Measurements from ENCODE around the gene FARS2. TPM values are rescaled to one million over a fixed set of nuclear protein-coding genes. Genes with fewer than 3 reads are reported as not detected.
"Not testable (repeated sequence)": the region's sequence is repeated elsewhere in the genome, so short reads cannot be mapped to it uniquely, and the experiment has no call there.

FARS2 gene
- total RNA-seq, 1 donor from 2014 or later: 11.6 TPM

DNA sequence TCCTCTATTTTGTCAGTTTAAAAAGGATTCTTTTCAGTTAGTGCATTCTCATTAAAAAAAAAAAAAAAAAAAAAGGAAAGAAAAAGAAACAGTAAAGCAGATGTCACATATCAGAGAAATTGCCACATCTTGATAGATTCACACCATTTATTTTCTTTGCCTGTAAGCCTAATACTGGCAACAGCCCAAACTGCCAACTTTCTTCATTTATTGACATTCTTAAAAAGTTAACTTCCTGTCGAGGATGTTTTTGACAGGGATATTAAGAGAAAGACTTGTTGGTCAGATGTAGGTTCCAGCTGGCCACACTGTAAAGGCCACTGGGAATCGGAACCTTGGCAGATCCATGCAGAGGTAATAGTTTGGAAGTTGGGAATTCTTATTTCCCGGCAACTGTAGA lies 412.8 kb downstream of the FARS2 start:
- no peak for DNase-seq (ENCODE audit: extremely low read depth, low read depth, low spot score)

DNA sequence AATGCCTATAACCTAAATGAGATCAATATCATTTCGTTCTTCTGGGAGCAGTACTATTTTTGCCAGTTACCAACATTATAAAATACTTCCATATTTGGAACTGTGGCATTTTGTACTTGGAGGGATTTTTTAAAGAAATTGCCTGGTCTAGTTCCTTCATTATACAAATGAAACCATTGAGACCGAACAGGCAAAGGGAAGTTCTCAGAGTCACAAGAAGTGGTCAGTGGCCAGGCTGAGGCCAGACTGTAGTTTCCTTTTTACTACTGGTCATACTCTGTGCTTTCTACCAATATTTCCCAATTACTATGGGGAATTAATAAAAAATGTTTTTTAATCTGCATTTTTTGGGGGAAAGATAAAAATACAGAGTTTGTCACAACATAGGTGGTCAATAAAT lies 413.4 kb downstream of the FARS2 start:
- no peak for DNase-seq (ENCODE audit: extremely low read depth, low read depth, low spot score)

DNA sequence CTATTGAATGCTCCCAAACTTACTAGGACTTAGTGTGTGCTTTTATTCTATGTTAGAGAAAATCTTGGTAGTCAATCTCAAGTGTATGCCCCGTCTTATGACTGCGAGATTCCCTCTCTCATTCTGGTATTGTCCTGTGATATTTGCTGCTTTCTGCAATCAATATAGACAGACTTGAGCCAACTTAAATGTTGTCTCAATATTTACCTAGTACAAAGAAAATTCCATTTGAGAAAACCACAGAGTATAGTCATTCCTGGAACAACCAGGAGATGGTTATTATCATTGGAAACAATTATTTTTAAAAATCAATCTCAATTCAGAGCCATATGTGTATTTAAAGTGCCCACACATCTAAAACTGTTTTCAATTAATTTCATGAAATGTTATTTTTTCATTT lies 415.4 kb downstream of the FARS2 start:
- DNase-seq (ENCODE audit: extremely low read depth, low read depth, low spot score): no peak

DNA sequence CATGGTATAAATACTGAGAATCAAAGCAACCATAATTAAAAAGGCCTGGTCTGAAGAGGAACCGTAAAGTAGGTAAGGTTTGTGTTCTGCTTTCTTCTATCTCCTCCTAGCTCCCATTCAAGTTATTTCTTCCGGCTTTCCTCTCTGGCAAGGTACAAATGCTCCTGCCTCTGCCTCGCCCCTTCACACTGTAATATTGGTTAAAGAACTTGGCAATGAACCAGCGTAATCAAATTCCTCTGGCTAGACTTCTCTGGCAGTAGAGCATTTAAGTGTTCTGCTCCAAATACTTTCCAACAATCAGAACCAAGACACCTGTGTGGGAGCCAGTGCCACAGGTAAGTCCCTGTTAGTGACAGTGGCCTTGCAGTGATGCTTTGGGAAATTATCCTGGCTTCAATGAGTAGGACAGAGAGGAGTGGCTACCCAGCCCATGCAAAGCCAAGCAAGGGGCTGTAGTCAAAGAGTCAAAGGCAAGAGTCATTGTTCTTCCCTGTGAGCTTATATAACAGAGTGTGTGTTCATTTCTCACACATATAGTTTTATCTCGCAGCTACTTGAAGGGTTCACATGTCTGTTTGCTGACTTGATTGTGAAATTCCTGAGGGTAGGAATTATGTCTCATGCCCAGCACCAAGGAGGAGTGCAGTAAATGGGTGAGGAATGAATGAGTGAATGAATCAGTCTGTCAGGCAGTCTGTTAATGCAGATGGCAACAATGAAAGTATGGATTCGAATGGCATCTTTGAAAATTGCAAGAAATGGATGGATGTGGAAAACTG lies 416.1 kb downstream of the FARS2 start:
- no peak for DNase-seq (ENCODE audit: extremely low read depth, low read depth, low spot score)

DNA sequence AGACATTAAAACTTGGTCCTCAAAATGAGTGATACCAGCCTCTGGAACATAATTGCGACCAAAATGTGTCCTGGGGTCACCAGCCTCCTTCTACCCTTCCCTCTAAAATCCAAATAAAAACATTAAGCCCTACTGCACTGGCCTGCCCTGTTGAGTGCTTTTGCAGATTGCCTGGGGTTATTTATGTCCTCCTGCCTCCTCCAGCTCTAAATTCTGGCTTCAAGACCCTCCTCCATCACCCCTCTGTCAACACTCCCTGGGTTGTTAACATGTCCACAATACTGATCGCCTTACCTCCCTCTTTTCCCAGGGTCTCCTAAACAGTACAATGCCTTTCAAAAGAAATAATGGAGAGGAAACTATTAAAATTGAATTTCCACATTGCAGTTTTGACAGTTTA lies 418.0 kb downstream of the FARS2 start:
- no peak for DNase-seq (ENCODE audit: extremely low read depth, low read depth, low spot score)

DNA sequence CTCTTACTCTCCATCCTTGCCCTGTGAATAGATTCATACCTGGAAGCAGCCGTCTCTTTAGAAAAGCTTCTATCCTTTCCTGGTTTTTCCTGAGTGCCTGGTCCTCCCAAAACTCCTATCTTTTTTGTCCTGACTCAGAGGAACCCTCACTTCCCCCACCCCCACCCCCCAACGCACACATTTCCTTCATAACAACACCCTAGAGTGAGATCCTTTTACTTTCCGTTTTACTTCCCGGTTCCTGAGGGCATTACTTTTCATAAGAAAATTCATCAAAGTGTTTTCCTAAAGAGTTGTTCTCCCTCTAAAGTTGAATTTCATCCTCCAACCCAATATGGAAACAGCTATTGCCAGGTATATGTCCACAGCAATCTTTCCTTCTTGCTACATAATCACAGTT lies 418.4 kb downstream of the FARS2 start:
- DNase-seq (ENCODE audit: extremely low read depth, low read depth, low spot score): no peak

DNA sequence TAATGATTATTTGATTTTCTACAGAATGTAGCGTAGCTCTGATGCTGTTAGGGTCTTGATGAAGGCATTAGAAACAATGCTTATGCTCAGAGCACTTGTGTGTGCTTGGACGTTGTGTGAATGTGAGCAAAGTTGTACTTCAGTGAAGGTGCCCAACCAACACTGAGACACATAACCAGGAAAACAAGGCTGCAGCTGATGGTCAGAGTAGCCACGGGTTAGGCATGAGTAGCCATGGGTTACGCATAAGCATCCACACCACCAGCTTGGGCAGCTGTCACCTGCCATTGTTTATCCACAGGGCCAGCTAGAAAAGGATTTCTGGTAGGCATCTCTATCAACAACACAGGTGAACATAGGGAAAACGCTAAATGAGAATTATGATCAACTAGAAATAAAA lies 418.8 kb downstream of the FARS2 start:
- DNase-seq (ENCODE audit: extremely low read depth, low read depth, low spot score): no peak

DNA sequence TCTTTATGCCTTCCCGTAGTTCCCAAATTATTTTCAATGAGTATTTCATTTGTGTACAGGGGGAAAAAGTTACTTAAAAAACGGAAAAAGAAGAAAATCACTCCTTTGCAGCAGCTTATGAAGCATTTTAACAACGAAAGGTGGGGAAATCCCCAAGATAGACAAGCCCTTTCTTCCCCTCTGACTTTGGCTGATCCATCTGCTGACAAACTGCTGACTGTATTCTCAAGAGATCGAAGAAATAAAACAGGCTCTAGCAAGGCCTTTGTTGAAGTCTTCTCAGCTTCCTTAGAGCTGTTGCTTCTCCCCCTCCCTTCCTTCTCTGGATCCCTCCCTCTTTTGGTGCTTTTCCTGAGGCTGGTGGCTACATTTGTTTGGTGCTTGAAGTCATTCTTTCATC lies 420.2 kb downstream of the FARS2 start:
- DNase-seq (ENCODE audit: extremely low read depth, low read depth, low spot score): no peak

DNA sequence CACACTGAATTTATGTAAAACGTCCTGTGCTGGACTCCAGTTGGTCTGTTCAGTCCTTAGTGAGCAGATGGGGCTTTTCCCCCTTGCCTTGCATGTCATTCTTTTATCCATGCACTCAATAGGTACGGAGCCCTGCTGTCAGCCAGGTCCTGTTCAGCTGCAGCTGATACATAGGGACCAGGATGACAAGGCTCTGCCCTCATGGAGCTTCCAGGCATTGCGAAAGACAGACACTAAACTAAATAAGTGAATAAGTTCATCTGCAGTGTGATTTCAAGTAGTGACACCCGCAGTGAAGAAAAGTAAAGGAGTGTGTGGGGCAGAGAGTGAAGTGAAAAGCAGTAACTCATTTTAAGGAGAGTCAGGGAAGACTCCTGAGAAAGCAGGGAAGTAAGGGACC lies 421.2 kb downstream of the FARS2 start:
- no peak for DNase-seq (ENCODE audit: extremely low read depth, low read depth, low spot score)

DNA sequence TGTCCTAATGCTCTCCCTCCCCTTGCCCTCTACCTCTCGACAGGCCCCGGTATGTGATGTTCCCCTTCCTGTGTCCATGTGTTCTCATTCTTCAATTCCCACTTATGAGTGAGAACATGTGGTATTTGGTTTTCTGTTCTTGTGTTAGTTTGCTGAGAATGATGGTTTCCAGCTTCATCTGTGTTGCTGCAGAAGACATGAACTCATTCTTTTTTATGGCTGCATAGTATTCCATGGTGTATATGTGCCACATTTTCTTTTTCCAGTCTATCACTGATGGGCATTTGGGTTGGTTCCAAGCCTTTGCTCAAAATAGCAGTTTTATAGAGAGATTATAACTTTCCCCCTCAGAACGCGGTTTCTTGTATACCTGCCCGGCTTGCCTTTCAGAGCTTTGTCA lies 422.4 kb downstream of the FARS2 start:
- DNase-seq (ENCODE audit: extremely low read depth, low read depth, low spot score): not testable (repeated sequence)

DNA sequence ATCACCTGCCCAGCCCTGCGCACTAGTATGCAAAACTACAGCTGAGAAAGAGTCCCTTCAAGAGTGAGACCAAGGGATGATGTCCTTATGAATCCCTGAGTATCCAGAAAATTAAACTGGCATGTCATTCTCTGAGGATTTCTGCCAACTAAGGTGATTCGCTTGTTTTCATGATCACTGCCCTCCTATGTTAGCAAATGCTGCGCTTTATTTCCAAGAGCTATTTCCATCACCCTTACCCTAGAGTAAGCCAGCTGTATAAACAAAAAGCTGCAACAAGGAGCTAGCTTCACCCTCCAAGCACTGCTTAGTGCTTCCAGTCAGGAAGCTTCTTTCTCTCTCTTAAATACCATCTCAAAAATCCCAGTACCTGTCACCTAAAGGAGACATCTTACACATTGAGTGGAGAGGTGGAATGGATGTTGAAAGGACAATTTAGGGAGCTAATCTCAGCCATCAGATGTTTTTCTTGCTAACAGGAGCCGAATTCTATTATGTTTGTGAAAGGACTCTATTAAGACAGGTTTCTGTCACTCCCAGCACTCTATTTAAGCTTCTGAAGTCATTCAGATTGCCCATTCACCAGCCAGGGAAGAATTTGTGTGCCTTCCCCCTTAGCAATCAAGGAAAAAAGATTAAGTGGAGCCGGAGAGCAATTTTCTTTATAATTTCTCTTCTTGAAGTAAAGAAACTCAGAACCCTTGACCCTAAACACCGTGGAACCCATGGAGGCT lies 423.2 kb downstream of the FARS2 start:
- no peak for DNase-seq (ENCODE audit: extremely low read depth, low read depth, low spot score)

DNA sequence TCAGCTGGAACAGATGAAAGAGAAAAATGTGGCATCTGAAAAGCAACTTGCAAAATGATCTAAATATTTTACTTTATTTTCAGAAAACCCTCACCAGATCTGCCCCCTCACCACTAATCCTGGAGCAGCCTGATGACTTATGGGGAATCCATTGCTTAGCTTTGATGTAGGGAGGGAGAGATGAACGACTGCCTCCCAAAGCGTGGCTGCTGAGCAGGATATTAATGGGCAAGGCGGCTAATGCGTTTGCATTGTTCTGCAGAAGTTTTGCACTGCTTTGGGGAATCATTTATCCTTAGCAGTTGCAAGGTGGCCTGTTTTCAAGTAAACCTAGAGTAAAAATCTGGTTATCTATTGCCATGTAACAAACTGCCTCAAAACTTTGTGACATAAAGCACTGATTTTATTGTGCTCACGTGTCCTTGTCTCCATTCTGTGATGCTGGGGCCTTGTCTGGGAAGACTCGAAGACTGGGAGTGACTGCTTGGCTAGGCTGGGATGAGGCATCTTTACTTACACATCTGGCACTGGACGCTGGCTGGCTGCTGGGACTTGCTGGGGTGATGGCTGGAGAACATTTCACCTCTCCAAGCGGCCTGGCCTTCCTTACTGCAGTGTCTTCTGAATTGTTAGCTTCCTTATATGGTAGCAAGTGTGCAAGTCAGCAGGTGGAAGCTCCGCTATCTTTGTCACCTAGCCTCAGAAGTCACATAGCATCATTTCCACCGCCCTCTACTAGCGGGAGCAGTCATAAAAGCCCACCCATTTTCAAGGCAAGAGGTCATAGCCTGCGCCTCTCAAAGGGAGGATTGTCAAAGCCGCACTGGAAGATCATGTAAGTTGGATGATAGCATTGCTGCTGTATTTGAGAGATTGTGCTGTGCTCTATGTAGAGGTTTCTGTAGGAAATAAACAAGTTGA lies 432.2 kb downstream of the FARS2 start:
- DNase-seq (ENCODE audit: extremely low read depth, low read depth, low spot score): no peak

DNA sequence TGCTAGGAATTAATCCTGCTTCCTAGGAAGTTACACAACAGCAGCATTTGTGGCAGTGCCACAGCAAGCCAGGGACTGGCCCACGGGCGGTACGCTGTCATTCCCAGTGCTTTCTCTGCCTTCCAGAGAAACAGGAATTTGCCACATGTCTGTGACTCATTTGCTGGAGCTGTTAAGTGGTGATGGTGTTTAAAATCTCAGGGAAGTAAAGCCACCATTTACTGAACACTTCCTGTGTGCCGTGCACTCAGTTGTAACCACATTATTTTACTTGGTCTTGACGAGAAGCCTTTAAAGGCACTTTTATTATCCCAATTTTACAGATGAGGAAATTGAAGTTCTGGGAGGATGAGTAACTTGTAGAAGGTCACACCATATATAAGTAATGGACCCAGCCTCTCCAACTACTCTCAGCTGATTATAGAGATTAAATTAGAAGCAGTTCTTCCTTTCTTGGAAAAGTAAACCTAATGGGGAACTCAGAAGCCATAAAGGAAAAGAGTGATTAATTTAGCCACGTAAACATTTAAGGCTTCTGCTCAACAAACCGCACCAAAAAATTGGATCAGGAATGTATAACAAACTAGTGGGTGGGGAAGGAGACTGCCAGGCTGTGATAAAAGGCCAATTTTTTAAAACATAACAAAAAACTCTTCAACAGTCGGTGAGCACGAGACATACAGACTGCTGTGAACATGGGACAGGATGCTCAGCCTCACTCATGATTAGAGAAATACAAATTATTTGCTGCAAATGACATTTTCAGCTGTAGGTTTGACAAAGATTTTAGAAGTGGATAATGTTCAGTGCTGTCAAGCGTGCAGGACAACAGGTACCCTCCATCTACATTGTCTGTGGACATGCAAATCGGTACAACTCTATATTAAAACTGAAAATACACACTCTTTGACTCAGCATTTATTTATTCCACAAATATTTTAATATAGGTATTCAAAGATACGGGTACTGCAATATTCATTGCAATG lies 434.2 kb downstream of the FARS2 start:
- DNase-seq (ENCODE audit: extremely low read depth, low read depth, low spot score): no peak

DNA sequence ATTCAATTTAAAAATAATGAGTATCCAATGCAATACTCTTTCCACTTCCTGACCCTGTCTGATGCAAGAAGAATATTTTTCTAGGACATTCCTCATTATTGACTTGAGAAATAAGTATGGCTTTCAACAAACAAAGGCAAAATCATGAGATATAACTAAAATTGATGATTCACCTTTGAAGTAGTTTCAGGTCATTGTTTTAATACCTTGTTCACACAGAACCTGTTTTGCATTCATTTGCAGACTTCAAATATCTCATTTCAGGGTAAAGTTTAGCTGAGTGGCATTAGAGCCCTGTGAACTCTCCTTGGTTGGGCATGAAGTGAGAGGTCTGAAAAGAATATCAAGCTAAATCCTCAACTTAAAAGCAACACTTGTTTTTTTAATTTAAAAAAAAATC lies 436.2 kb downstream of the FARS2 start:
- no peak for DNase-seq (ENCODE audit: extremely low read depth, low read depth, low spot score)

DNA sequence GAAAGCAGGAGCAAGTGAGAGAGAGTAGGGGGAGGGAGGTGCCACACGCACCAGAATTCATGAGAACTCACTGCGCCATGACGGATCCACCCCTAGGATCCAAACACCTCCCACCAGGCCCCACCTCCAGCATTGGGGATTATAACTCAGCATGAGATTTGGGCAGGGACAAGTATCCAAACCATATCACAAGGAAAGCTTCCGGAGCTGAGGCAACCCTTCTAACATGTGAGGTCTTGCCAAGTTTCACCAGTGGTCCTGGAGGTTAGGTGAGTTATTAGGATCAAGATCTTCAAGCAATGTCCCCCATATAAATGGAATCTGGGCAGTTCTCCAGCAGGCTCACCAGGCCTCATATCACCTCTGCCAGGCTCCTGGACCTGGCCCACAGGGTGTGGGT lies 437.0 kb downstream of the FARS2 start:
- DNase-seq (ENCODE audit: extremely low read depth, low read depth, low spot score): no peak

DNA sequence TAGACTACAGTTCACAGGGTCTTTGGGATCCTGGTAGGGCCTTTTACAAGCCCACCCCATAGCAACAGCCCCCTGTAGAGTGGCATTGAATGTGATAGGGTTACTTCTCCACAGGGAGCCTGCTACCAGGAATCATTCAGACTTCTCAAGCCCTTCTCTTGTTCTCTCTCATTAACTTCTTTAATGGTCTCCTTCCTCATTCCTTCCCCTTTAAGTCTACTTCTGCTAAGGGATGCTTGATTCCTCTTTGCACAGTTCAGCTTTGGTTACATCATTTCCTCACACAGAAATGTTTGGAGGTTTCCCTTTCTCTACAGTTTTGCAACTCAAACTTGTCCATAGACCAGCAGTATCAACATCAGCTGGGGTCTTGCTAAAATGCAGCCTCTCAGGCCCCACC lies 437.8 kb downstream of the FARS2 start:
- not testable (repeated sequence) for DNase-seq (ENCODE audit: extremely low read depth, low read depth, low spot score)

DNA sequence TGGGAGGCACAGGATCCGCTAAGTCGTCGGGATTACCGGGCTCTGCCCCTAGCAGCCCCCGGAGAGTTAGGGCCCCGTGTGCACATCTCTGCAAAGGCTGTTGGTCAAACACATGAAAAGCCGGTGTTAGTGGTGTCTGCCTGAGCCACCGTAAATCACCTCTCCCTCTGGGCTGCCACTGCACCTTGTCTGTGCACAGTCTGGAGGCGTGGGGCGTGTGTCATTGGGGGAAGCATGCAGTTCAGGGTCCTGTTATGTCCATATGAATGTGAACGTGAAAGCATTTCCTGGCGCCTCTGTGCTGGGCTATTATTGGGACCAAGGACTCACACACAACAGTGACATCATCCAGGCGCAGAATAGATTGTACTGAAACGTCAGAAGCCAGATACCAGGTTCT lies 439.9 kb downstream of the FARS2 start:
- DNase-seq (ENCODE audit: extremely low read depth, low read depth, low spot score): no peak

DNA sequence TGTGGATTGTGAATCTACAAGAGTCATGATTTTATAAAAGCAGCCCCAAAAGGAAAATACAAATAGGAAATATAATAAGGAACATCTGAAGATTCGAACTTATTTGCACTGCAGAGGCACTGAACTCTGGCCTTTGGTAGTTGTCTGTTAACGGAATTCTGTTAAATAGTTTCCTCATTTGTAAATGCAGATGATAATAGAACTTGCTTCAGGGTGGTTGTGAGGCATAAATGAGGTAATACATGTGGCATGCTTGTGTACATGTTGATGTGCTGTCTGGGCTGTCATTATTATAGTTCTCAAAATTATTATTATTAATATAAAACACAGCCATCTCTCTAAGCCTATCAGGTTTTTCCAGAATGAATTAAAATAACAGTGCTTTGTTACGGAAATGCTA lies 443.4 kb downstream of the FARS2 start:
- no peak for DNase-seq (ENCODE audit: extremely low read depth, low read depth, low spot score)

DNA sequence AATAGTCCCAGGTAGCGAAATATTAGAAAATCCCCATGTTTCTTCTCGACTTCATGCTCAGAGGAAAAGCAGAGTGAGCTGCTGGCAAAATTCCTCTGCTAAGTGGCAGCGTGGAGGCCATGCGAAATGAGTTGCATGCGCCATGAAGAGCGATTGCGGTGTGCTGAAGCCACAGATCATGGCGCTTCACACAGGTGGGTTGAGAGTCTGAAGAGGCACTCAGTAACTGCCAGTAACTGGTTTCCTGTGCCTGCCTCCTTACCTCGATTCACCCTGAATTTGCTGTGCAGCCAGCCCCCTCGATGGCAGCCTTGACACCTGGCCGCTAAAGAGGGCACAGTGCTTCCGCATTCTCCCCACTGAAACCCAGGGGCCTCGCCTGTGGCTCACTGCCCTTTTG lies 443.9 kb downstream of the FARS2 start:
- DNase-seq (ENCODE audit: extremely low read depth, low read depth, low spot score): no peak
